K562 (cell line): Measurements from ENCODE around the gene SNX25. TPM values are rescaled to one million over a fixed set of nuclear protein-coding genes. Genes with fewer than 3 reads are reported as not detected.

ENCODE experiments used
- ARHGAP35 ChIP-seq: fragments of 450-650 bp; IDR thresholded peaks from 2 replicates; pipeline ENCODE4 v1.6.1; 2018; ENCODE audit not compliant: partially characterized antibody
- ARID3B ChIP-seq: fragments of 250-450 bp; sonication (Bioruptor Pico); IDR thresholded peaks from 2 replicates; pipeline ENCODE4 v1.4.0; 2020; ENCODE audit warnings: borderline replicate concordance
- ARID4B ChIP-seq: sonication (generic); formaldehyde crosslinking; IDR thresholded peaks from 2 replicates; pipeline ENCODE4 v1.8.0; 2022; ENCODE audit warnings: mild to moderate bottlenecking, missing genetic modification reagents
- ATF7 ChIP-seq: fragments of 450-650 bp; IDR thresholded peaks from 2 replicates; pipeline ENCODE4 v1.7.1; 2014; ENCODE audit warnings: mild to moderate bottlenecking, moderate library complexity
- ERF ChIP-seq: fragments of 450-650 bp; formaldehyde crosslinking; IDR thresholded peaks from 2 replicates; pipeline ENCODE4 v1.4.0; 2020; ENCODE audit warnings: mild to moderate bottlenecking, mixed read lengths
- FOXJ2 ChIP-seq: fragments of 200-800 bp; sonication (Bioruptor generic); IDR thresholded peaks from 2 replicates; pipeline ENCODE4 v1.6.1; 2016; ENCODE audit warnings: missing genetic modification characterization, missing compliant biosample characterization
- MLLT1 ChIP-seq, 2 experiments: fragments of 450-650 bp; IDR thresholded peaks; 2 replicates each; pipeline ENCODE4 v1.6.1; 2016
- MTA1 ChIP-seq: fragments of 450-650 bp; IDR thresholded peaks from 2 replicates; pipeline ENCODE4 v1.6.1; 2017; ENCODE audit warnings: borderline replicate concordance
- MYC ChIP-seq, 2 experiments: fragments of 250-450 bp in 1 of 2; sonication (Bioruptor Pico) in 1 of 2; IDR thresholded peaks; 2 replicates each; pipeline versions ENCODE4 v1.5.1 to v1.6.1; 2012 to 2021; ENCODE audit warnings: low read depth in 2 of 2, borderline replicate concordance in 1 of 2, improper control_type of control experiment in 1 of 2, low read length in 1 of 2, mild to moderate bottlenecking in 1 of 2, moderate library complexity in 1 of 2
- NCOA6 ChIP-seq: fragments of 450-650 bp; IDR thresholded peaks from 2 replicates; pipeline ENCODE4 v1.6.1; 2017; ENCODE audit warnings: mild to moderate bottlenecking
- SMAD4 ChIP-seq: fragments of 250-450 bp; sonication (Bioruptor Pico); conservative IDR thresholded peaks from 2 replicates; pipeline ENCODE4 v1.8.0; 2021; ENCODE audit warnings: inconsistent platforms, mild to moderate bottlenecking, moderate library complexity
- TAL1 ChIP-seq: fragments of 450-650 bp; IDR thresholded peaks from 2 replicates; pipeline ENCODE4 v1.6.1; 2016; ENCODE audit warnings: mild to moderate bottlenecking
- ZNF589 ChIP-seq: fragments of 200-800 bp; sonication (Bioruptor generic); IDR thresholded peaks from 2 replicates; pipeline ENCODE4 v1.6.1; 2016; ENCODE audit warnings: low read depth, missing genetic modification characterization, missing compliant biosample characterization
- ZNF644 ChIP-seq: fragments of 200-800 bp; sonication (Bioruptor generic); IDR thresholded peaks from 2 replicates; pipeline ENCODE4 v1.6.1; 2016; ENCODE audit warnings: low read depth, missing genetic modification characterization, missing compliant biosample characterization
- polyA plus RNA-seq, 8 experiments: library from polyadenylated mRNA; depleted of rRNA in 4 of 8; stranded (reverse) in 5 of 8; unstranded in 3 of 8; fragments of >200 nt; fragmentation: Nextera tagmentation in 2 of 8; fragmentation: Illumina TruSeq in 1 of 8; extraction: Ambion mirVana in 2 of 8; extraction: Trizol in 1 of 8; gene quantifications; 2 replicates each; pipeline versions ENCODE4 v1.2.1 to v1.2.3, GENCODE V29; 2011 to 2014; ENCODE audit warnings: inconsistent platforms in 1 of 8, missing spikeins in 1 of 8
- total RNA-seq, 7 experiments: library from RNA; depleted of rRNA in 6 of 7; stranded (reverse); fragments of >200 nt in 6 of 7; fragmentation: Illumina TruSeq in 2 of 7; extraction: Trizol in 2 of 7; gene quantifications; 2 replicates each; pipeline versions ENCODE4 v1.2.1 to v1.2.3, GENCODE V29; 2011 to 2021; ENCODE audit warnings: low replicate concordance in 1 of 7
- TF ChIP-seq, protein P1 (sequence below), 2 experiments: fragments of 450-650 bp in 1 of 2; sonication (generic) in 1 of 2; formaldehyde crosslinking; conservative IDR thresholded peaks; 2 replicates each; pipeline versions ENCODE4 v1.4.0 to v1.8.1; 2020 to 2022; ENCODE audit warnings: mild to moderate bottlenecking in 1 of 2, missing genetic modification reagents in 1 of 2
- TF ChIP-seq, protein P2 (sequence below): sonication (generic); formaldehyde crosslinking; IDR thresholded peaks from 2 replicates; pipeline ENCODE4 v1.8.0; 2022; ENCODE audit warnings: missing genetic modification reagents, mild to moderate bottlenecking, borderline replicate concordance
- TF ChIP-seq, protein P3 (sequence below): sonication (generic); formaldehyde crosslinking; IDR thresholded peaks from 2 replicates; pipeline ENCODE4 v1.9.0; 2022; ENCODE audit warnings: mild to moderate bottlenecking, missing genetic modification reagents

The SNX25 gene
- total and polyA plus RNA-seq, 9 of the 15 experiments (the other 6 are each of a cell fraction or from before 2014, with no cell fraction given): 2.5 to 23.4 (median 13.3) TPM

- TF ChIP-seq MLLT1 (IDR thresholded peaks at IDR 0.05): no peak
- peak; percentile 91 for TF ChIP-seq MYC (IDR thresholded peaks at IDR 0.05; ENCODE audit: low read depth, low read length)
- TF ChIP-seq MYC (CRISPR knock-in tag; IDR thresholded peaks at IDR 0.05; ENCODE audit: borderline replicate concordance, low read depth): no peak
- TF ChIP-seq, protein P1, sequence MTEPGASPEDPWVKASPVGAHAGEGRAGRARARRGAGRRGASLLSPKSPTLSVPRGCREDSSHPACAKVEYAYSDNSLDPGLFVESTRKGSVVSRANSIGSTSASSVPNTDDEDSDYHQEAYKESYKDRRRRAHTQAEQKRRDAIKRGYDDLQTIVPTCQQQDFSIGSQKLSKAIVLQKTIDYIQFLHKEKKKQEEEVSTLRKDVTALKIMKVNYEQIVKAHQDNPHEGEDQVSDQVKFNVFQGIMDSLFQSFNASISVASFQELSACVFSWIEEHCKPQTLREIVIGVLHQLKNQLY (CRISPR knock-in tag; conservative IDR thresholded peaks at IDR 0.05): no peak
- TF ChIP-seq ATF7: peak; percentile 46; the same call in 1 of the 2 replicates
- no peak for TF ChIP-seq ARID4B (CRISPR knock-in tag)
- peak; percentile 60; the same call in 1 of the 2 replicates for TF ChIP-seq FOXJ2 (tag)
- TF ChIP-seq TAL1: no peak
- no peak for TF ChIP-seq ARHGAP35
- no peak for TF ChIP-seq NCOA6
- no peak for TF ChIP-seq ARID3B (CRISPR knock-in tag)
- peak; percentile 54; the same call in 1 of the 2 replicates for TF ChIP-seq SMAD4 (CRISPR knock-in tag)
- TF ChIP-seq ZNF644 (tag): peak; percentile 57; the same call in 1 of the 2 replicates
- TF ChIP-seq, protein P2, sequence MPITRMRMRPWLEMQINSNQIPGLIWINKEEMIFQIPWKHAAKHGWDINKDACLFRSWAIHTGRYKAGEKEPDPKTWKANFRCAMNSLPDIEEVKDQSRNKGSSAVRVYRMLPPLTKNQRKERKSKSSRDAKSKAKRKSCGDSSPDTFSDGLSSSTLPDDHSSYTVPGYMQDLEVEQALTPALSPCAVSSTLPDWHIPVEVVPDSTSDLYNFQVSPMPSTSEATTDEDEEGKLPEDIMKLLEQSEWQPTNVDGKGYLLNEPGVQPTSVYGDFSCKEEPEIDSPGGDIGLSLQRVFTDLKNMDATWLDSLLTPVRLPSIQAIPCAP (CRISPR knock-in tag): no peak
- no peak for TF ChIP-seq MTA1
- TF ChIP-seq, protein P3, sequence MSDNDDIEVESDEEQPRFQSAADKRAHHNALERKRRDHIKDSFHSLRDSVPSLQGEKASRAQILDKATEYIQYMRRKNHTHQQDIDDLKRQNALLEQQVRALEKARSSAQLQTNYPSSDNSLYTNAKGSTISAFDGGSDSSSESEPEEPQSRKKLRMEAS (CRISPR knock-in tag): no peak
- TF ChIP-seq ERF (CRISPR knock-in tag): no peak
- peak; percentile 96 for TF ChIP-seq ZNF589 (CRISPR knock-in tag)
These were observed 87.5 kb downstream of the SNX25 start (continued) for GRCh38 chr4:185296665-185297460.
